B cell (primary cell): ENCODE data around the gene DOCK3. TPM values are rescaled to one million over a fixed set of nuclear protein-coding genes. Genes with fewer than 3 reads are reported as not detected.

Source experiments
- ATAC-seq: fragments of 200-7000 bp; cut with Tn5 transposase; one replicate; pipeline ENCODE4 v1.10.0; 2021; ENCODE audit warnings: low read depth, mild to moderate bottlenecking, moderate number of reproducible peaks, moderate library complexity
- CTCF ChIA-PET: fragments of 350-600 bp; sonication (Branson Sonifier 250); formaldehyde crosslinking; loops from one replicate; lab custom pipeline; 2021; ENCODE audit warnings: antibody characterized with exemption, inconsistent platforms; lab: Charles Lee
- POLR2A ChIA-PET: fragments of 350-600 bp; sonication (Branson Sonifier 250); formaldehyde crosslinking; loops from one replicate; lab custom pipeline; 2021; ENCODE audit warnings: antibody characterized with exemption; lab: Charles Lee
- DNase-seq: peaks from one replicate; pipeline ENCODE4 v3.0.0; 2013
- H2AFZ ChIP-seq: 2 replicates; pipeline ENCODE4 v1.6.1; 2012; ENCODE audit warnings: mild to moderate bottlenecking, low read depth, low read length; ENCODE audit not compliant: insufficient read depth, poor library complexity, severe bottlenecking
- H3K27ac ChIP-seq, 2 donors: 1 replicate in 1 of 2; 2 replicates in 1 of 2; pipeline ENCODE4 v1.5.1; 2012 to 2013; ENCODE audit warnings: low read length in 2 of 2, mild to moderate bottlenecking in 2 of 2, moderate library complexity in 1 of 2
- H3K27me3 ChIP-seq, 4 experiments: fragments of 200-600 bp in 1 of 4; sonication (generic) in 1 of 4; replicated peaks in 1 of 4; 1 replicate in 2 of 4; 2 replicates in 2 of 4; pipeline versions ENCODE4 v1.6.1 to v1.7.0; 2013 to 2016; ENCODE audit warnings: low read length in 3 of 4, mild to moderate bottlenecking in 2 of 4, mixed read lengths in 1 of 4, moderate library complexity in 1 of 4; ENCODE audit not compliant: insufficient read depth in 4 of 4, control insufficient read depth in 3 of 4; ENCODE audit errors: control extremely low read depth in 1 of 4
- H3K36me3 ChIP-seq, 2 experiments: replicated peaks in 1 of 2; 1 replicate in 1 of 2; 2 replicates in 1 of 2; pipeline versions ENCODE4 v1.6.1 to v1.7.1; 2013; ENCODE audit warnings: low read length in 1 of 2; ENCODE audit not compliant: insufficient read depth in 2 of 2, control insufficient read depth in 1 of 2; ENCODE audit errors: control extremely low read depth in 1 of 2, extremely low read depth in 1 of 2
- H3K4me1 ChIP-seq, 2 donors: fragments of 200-600 bp in 1 of 2; sonication (generic) in 1 of 2; 1 replicate in 1 of 2; 2 replicates in 1 of 2; pipeline versions ENCODE4 v1.5.1 to v1.6.1; 2013 to 2017; ENCODE audit warnings: low read length in 2 of 2; ENCODE audit not compliant: control insufficient read depth in 2 of 2, insufficient read depth in 2 of 2
- H3K4me2 ChIP-seq: replicated peaks from 2 replicates; pipeline ENCODE3; 2012; ENCODE audit warnings: mild to moderate bottlenecking, low read depth, low read length; ENCODE audit not compliant: poor library complexity, severe bottlenecking
- H3K4me3 ChIP-seq, 5 experiments: fragments of 200-600 bp in 1 of 5; sonication (generic) in 1 of 5; 1 replicate in 3 of 5; 2 replicates in 2 of 5; pipeline versions ENCODE4 v1.5.1 to v1.7.0; 2011 to 2016; ENCODE audit warnings: low read length in 4 of 5, mild to moderate bottlenecking in 4 of 5, low read depth in 2 of 5, control low read depth in 1 of 5, moderate library complexity in 1 of 5; ENCODE audit not compliant: insufficient read depth in 1 of 5; ENCODE audit errors: control extremely low read depth in 1 of 5, extremely low read depth in 1 of 5
- H3K79me2 ChIP-seq: fragments of 200-600 bp; sonication (generic); one replicate; pipeline ENCODE4 v1.6.0; 2016; ENCODE audit warnings: low read length; ENCODE audit not compliant: control insufficient read depth, insufficient read depth
- H3K9ac ChIP-seq: fragments of 200-600 bp; sonication (generic); 2 replicates; pipeline ENCODE4 v1.6.1; 2017; ENCODE audit warnings: mild to moderate bottlenecking, low read length, moderate library complexity
- H3K9me3 ChIP-seq, 3 donors: one replicate each; pipeline versions ENCODE4 v1.6.1 to v1.7.1; 2013; ENCODE audit warnings: low read length in 2 of 3; ENCODE audit not compliant: control insufficient read depth in 2 of 3, insufficient read depth in 1 of 3; ENCODE audit errors: control extremely low read depth in 1 of 3
- H4K20me1 ChIP-seq: 2 replicates; pipeline ENCODE4 v1.6.0; 2012; ENCODE audit warnings: mild to moderate bottlenecking, low read length; ENCODE audit not compliant: insufficient read depth, control insufficient read depth, poor library complexity, severe bottlenecking
- H3K27ac Mint-ChIP-seq: one replicate; pipeline ENCODE4 v1.8.0; 2021; ENCODE audit warnings: mixed read lengths
- H3K27me3 Mint-ChIP-seq: one replicate; pipeline ENCODE4 v1.8.0; 2021; ENCODE audit warnings: mixed read lengths
- H3K4me1 Mint-ChIP-seq: one replicate; pipeline ENCODE4 v1.8.0; 2021; ENCODE audit warnings: mixed read lengths
- H3K4me3 Mint-ChIP-seq: one replicate; pipeline ENCODE4 v1.8.0; 2021; ENCODE audit warnings: mixed read lengths
- H3K9me3 Mint-ChIP-seq: one replicate; pipeline ENCODE4 v1.8.0; 2022; ENCODE audit warnings: mixed read lengths; ENCODE audit not compliant: insufficient read depth
- CTCF ChIP-seq: fragments of 200-600 bp; IDR thresholded peaks from one replicate; pipeline ENCODE4 v1.8.0; 2022; ENCODE audit warnings: antibody characterized with exemption, mild to moderate bottlenecking
- EZH2 ChIP-seq: IDR thresholded peaks from 2 replicates; pipeline ENCODE4 v1.6.1; 2012; ENCODE audit warnings: borderline replicate concordance, low read depth, mild to moderate bottlenecking, moderate library complexity, low read length; ENCODE audit not compliant: insufficient read depth, poor library complexity, severe bottlenecking
- WGBS: methylation state at CpG from one replicate; pipeline ENCODE4 v1.1.5; 2013; ENCODE audit warnings: missing lambda C conversion rate; ENCODE audit not compliant: insufficient coverage; 5-methylcytosine and 5-hydroxymethylcytosine counted together
- intact Hi-C: fragments of 100-400 bp; cut with micrococcal nuclease; formaldehyde crosslinking; loops from one replicate; pipeline ENCODE4 v1.10.0; 2022
- polyA plus RNA-seq: library from polyadenylated mRNA; depleted of rRNA; stranded (reverse); fragments of >200 nt; gene quantifications from 2 replicates; pipeline ENCODE4 v1.2.3, GENCODE V29; 2012
- total RNA-seq, 2 donors: library from RNA; stranded (reverse); fragments of 120-200 nt in 1 of 2; gene quantifications; 1 replicate in 1 of 2; 2 replicates in 1 of 2; pipeline versions ENCODE4 v1.2.3 to v1.2.4, GENCODE V29; 2013 to 2022

Gene DOCK3
- total and polyA plus RNA-seq, 2 donors (not counting 1 experiment from before 2014, with no cell fraction given), result 0.06 to 0.30 TPM

- H3K36me3 ChIP-seq, result no peaks in the 10 kb centered on the region
- H3K4me1 Mint-ChIP-seq, result no peaks in the 10 kb centered on the region
- H3K4me3 ChIP-seq, result no peak overlapping the region
- POLR2A ChIA-PET, result no interaction called here
- intact Hi-C loops, result no loop called here
- WGBS, result no CpG with 5 or more reads among the region's 5 CpGs
- ATAC-seq (no peak), DNase-seq (no peak)
- no peak for TF ChIP-seq EZH2
- no peak for TF ChIP-seq CTCF
- peaks cover 11% of the 10 kb centered on the region for H3K27me3 Mint-ChIP-seq
- no peak overlapping the region for H3K4me2 ChIP-seq
- H3K27me3 ChIP-seq, result no peaks in the 10 kb centered on the region
- H3K4me1 ChIP-seq, result no peaks in the 10 kb centered on the region
- H3K79me2 ChIP-seq, result no peaks in the 10 kb centered on the region
- H3K9ac ChIP-seq, result no peak overlapping the region
- CTCF ChIA-PET, result no interaction called here
- H2AFZ ChIP-seq, result no peak overlapping the region
- no peak overlapping the region for H3K27ac Mint-ChIP-seq
- no peaks in the 10 kb centered on the region for H4K20me1 ChIP-seq
- no peaks in the 10 kb centered on the region for H3K9me3 Mint-ChIP-seq
- no peak overlapping the region for H3K4me3 Mint-ChIP-seq
- H3K27ac ChIP-seq, result no peak overlapping the region
- peaks cover 0 to 4% (median 0%) of the 10 kb centered on the region in 3 donors for H3K9me3 ChIP-seq
Measured at GRCh38 chr3:50759015-50759414, 84.3 kb downstream of the DOCK3 start.

- peaks cover 4% of the 10 kb centered on the region for H3K9me3 Mint-ChIP-seq
- no peak for ATAC-seq
- no peak overlapping the region for H3K27ac ChIP-seq
Measured at GRCh38 chr3:50777680-50778079, 103.0 kb downstream of the DOCK3 start.

More at GRCh38 chr3:50777680-50778079, 103.0 kb downstream of the DOCK3 start:
- Mint-ChIP-seq H3K27ac (no peak overlapping the region), H3K27me3 (peaks cover 11% of the 10 kb centered on the region), H3K4me1 (no peaks in the 10 kb centered on the region), H3K4me3 (no peak overlapping the region)
- ChIA-PET CTCF (no interaction called here), POLR2A (no interaction called here)
- intact Hi-C loops, result no loop called here
- Histone ChIP-seq H2AFZ (no peak overlapping the region), H3K4me1 (no peaks in the 10 kb centered on the region), H3K4me2 (no peak overlapping the region), H4K20me1 (no peaks in the 10 kb centered on the region), H3K79me2 (no peaks in the 10 kb centered on the region), H3K36me3 (no peaks in the 10 kb centered on the region), H3K9ac (no peak overlapping the region), H3K27me3 (no peaks in the 10 kb centered on the region), H3K4me3 (no peak overlapping the region), H3K9me3 (peaks cover 0 to 6% (median 2%) of the 10 kb centered on the region in 3 donors)
- TF ChIP-seq CTCF, result no peak
- no peak for TF ChIP-seq EZH2
- DNase-seq, result no peak
- no CpG with 5 or more reads among the region's 1 CpG for WGBS
